Lung (tissue), 12 donors: ENCODE data around the gene CPED1. TPM values are rescaled to one million over a fixed set of nuclear protein-coding genes. Genes with fewer than 3 reads are reported as not detected.
A peak's percentile ranks its signal among the peaks of the same experiment; 100 is the strongest.

Experiments
- ATAC-seq: fragments of 200-7000 bp; cut with Tn5 transposase; one replicate; pipeline ENCODE4 v1.9.1; 2020; ENCODE audit warnings: moderate number of reproducible peaks; ENCODE audit not compliant: insufficient read depth, low FRiP score
- DNase-seq, 3 donors: peaks; one replicate each; pipeline ENCODE4 v3.0.0-alpha.2; 2013 to 2017
- H3K27ac ChIP-seq, 2 donors: one replicate each; pipeline ENCODE4 v1.5.1; 2013; ENCODE audit warnings: mild to moderate bottlenecking in 2 of 2, moderate library complexity in 2 of 2, control low read depth in 1 of 2, inconsistent platforms in 1 of 2, low read depth in 1 of 2, low read length in 1 of 2
- H3K27me3 ChIP-seq, 3 donors: one replicate each; pipeline ENCODE4 v1.5.1; 2013; ENCODE audit warnings: low read length in 2 of 3; ENCODE audit not compliant: control insufficient read depth in 3 of 3, insufficient read depth in 3 of 3
- H3K36me3 ChIP-seq, 4 donors: one replicate each; pipeline ENCODE4 v1.5.1; 2013; ENCODE audit warnings: low read length in 4 of 4, mild to moderate bottlenecking in 1 of 4, moderate library complexity in 1 of 4; ENCODE audit not compliant: control insufficient read depth in 4 of 4, insufficient read depth in 4 of 4
- H3K4me1 ChIP-seq, 5 donors: one replicate each; pipeline ENCODE4 v1.5.1; 2013; ENCODE audit warnings: low read length in 5 of 5, mild to moderate bottlenecking in 2 of 5, moderate library complexity in 1 of 5; ENCODE audit not compliant: control insufficient read depth in 5 of 5, insufficient read depth in 5 of 5
- H3K4me3 ChIP-seq: one replicate; pipeline ENCODE4 v1.5.1; 2013; ENCODE audit warnings: mild to moderate bottlenecking, control low read depth, moderate library complexity
- H3K9ac ChIP-seq, 2 donors: one replicate each; pipeline ENCODE4 v1.5.1; 2013; ENCODE audit warnings: low read length in 2 of 2, control low read depth in 1 of 2; ENCODE audit not compliant: insufficient read depth in 1 of 2
- H3K9me3 ChIP-seq, 4 donors: one replicate each; pipeline ENCODE4 v1.5.1; 2013; ENCODE audit warnings: low read length in 3 of 4, mild to moderate bottlenecking in 1 of 4, moderate library complexity in 1 of 4; ENCODE audit not compliant: control insufficient read depth in 4 of 4, insufficient read depth in 3 of 4
- CTCF ChIP-seq: IDR thresholded peaks from 2 replicates; pipeline ENCODE4 v1.5.1; 2012; ENCODE audit warnings: mild to moderate bottlenecking; ENCODE audit errors: control extremely low read depth, extremely low read depth
- WGBS, 2 donors: extraction: QIAGEN DNeasy Blood & Tissue Kit; methylation state at CpG; one replicate each; pipeline ENCODE4 v1.1.7; 2013; 5-methylcytosine and 5-hydroxymethylcytosine counted together
- polyA plus RNA-seq, 2 donors: library from polyadenylated mRNA; stranded (reverse); fragments of 200-250 nt; gene quantifications; one replicate each; pipeline ENCODE4 v1.2.1, GENCODE V29; 2013
- total RNA-seq, 2 donors: library from RNA; depleted of rRNA in 1 of 2; stranded (reverse); fragments of >200 nt in 1 of 2; gene quantifications; one replicate each; pipeline ENCODE4 v1.2.1, GENCODE V29; 2014 to 2021
- donor health status: control.
- donor health status: control.
- donor health status: Bipolar disorder and iron deficiency.
- donor health status: healthy.
- donor health status: DM: yes; HTN: yes; CAD: no.

The CPED1 gene
- total and polyA plus RNA-seq, 4 donors: 1.8 to 32.3 (median 7.4) TPM

GRCh38 chr7:121006711-121007315 lies 18.3 kb downstream of the CPED1 start:
- Histone ChIP-seq H3K36me3 (no peaks in the 10 kb centered on the region), H3K4me3 (no peak overlapping the region), H3K9ac (no peak overlapping the region), H3K9me3 (no peaks in the 10 kb centered on the region), H3K27ac (no peak overlapping the region), H3K4me1 (peaks cover 0 to 45% (median 0%) of the 10 kb centered on the region in 5 donors), H3K27me3 (no peaks in the 10 kb centered on the region)
- 57 to 64% methylated on average over 6 of the region's 6 CpGs for WGBS, 2 donors
- no peak for ATAC-seq
- peak; percentile 33 to 79 (median 76) for DNase-seq
- TF ChIP-seq CTCF: no peak

- no peak overlapping the region for H3K9ac ChIP-seq
- peaks cover 0 to 32% (median 0%) of the 10 kb centered on the region in 5 donors for H3K4me1 ChIP-seq
- ATAC-seq (no peak), DNase-seq (no peak)
- no peak for TF ChIP-seq CTCF
- no peaks in the 10 kb centered on the region for H3K36me3 ChIP-seq
- H3K27ac ChIP-seq: no peak overlapping the region
- H3K27me3 ChIP-seq: no peaks in the 10 kb centered on the region
- no peak overlapping the region for H3K4me3 ChIP-seq
- no peaks in the 10 kb centered on the region for H3K9me3 ChIP-seq
- WGBS, 2 donors: 81 to 92% methylated on average over 2 of the region's 2 CpGs
These were observed 20.3 kb downstream of the CPED1 start for GRCh38 chr7:121008816-121009215.

GRCh38 chr7:121011401-121011800 lies 22.9 kb downstream of the CPED1 start:
- H3K36me3 ChIP-seq: no peaks in the 10 kb centered on the region
- no peak overlapping the region for H3K27ac ChIP-seq
- no peak overlapping the region for H3K4me3 ChIP-seq
- WGBS, 2 donors: 90 to 95% methylated on average over 1 of the region's 1 CpG
- H3K27me3 ChIP-seq: no peaks in the 10 kb centered on the region
- H3K9ac ChIP-seq: no peak overlapping the region
- ATAC-seq (no peak), DNase-seq (no peak)
- H3K9me3 ChIP-seq: no peaks in the 10 kb centered on the region
- H3K4me1 ChIP-seq: peaks cover 0 to 23% (median 0%) of the 10 kb centered on the region in 5 donors
- no peak for TF ChIP-seq CTCF
